Peyer's patch (tissue), 4 donors: ENCODE measurements around the gene RETREG2. TPM values are rescaled to one million over a fixed set of nuclear protein-coding genes. Genes with fewer than 3 reads are reported as not detected.

Source experiments
- DNase-seq, 3 donors: peaks; one replicate each; pipeline ENCODE4 v3.0.0-alpha.2; 2017 to 2019
- H3K27ac ChIP-seq, 4 donors: fragments of 200-600 bp; sonication (generic); one replicate each; pipeline ENCODE4 v1.5.1; 2016 to 2019
- H3K27me3 ChIP-seq, 2 donors: fragments of 200-600 bp; sonication (generic); one replicate each; pipeline ENCODE4 v1.5.1; 2019
- H3K36me3 ChIP-seq, 3 donors: fragments of 200-600 bp; sonication (generic); one replicate each; pipeline ENCODE4 v1.5.1; 2016 to 2019
- H3K4me1 ChIP-seq, 4 donors: fragments of 200-600 bp; sonication (generic); one replicate each; pipeline ENCODE4 v1.5.1; 2016 to 2019
- H3K4me3 ChIP-seq, 4 donors: fragments of 200-600 bp; sonication (generic); 1 replicate in 3 of 4; 2 replicates in 1 of 4; pipeline ENCODE4 v1.5.1; 2016 to 2019; ENCODE audit warnings: mild to moderate bottlenecking in 1 of 4
- H3K9me3 ChIP-seq, 4 donors: fragments of 200-600 bp; sonication (generic); one replicate each; pipeline ENCODE4 v1.5.1; 2016 to 2019; ENCODE audit warnings: mild to moderate bottlenecking in 1 of 4
- POLR2A ChIP-seq, 2 donors: fragments of 450-650 bp; IDR thresholded peaks; one replicate each; pipeline ENCODE4 v1.5.1; 2017; ENCODE audit warnings: antibody characterized with exemption in 2 of 2, mild to moderate bottlenecking in 2 of 2, moderate library complexity in 2 of 2
- total RNA-seq, 4 donors: library from RNA; depleted of rRNA; stranded (reverse); fragments of >200 nt; gene quantifications; one replicate each; pipeline ENCODE4 v1.1.0, GENCODE V29; 2016
- TF ChIP-seq, protein P1 (sequence below), 6 experiments: fragments of 450-650 bp in 4 of 6; fragments of 200-600 bp in 2 of 6; sonication (generic) in 1 of 6; IDR thresholded peaks; one replicate each; pipeline ENCODE4 v1.5.1; 2017 to 2019; ENCODE audit warnings: antibody characterized with exemption in 6 of 6, mild to moderate bottlenecking in 3 of 6, moderate library complexity in 1 of 6

Gene RETREG2
- total RNA-seq, 4 donors from 2014 or later = 44.6 to 80.3 (median 76.2) TPM

DNA sequence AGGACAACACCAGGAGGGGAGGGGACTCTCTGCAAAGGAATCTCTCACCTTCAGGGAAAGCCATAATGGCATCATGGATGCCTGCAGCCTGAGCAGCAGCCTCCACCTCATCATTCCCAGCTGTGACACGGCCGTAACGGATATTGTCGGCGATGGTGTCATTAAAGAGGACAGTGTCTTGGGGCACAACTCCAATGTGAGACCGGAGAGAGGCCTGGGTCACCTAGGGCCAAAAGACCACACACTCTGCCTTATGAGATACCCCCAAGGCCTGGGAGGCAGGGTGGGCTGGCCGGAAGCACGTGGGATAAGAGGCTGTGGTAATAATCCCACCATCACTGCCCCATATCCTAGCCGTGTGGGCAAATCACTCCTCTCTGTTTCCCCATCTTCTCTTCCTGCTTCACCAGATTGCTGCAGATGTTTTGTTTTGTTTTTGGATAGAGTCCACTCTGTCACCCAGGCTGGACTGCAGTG lies 32.8 kb downstream of the RETREG2 start:
- Histone ChIP-seq H3K36me3 (peaks cover 0 to 34% (median 0%) of the 10 kb centered on the region in 3 donors), H3K27me3 (no peaks in the 10 kb centered on the region), H3K4me3 (no peak overlapping the region), H3K9me3 (no peaks in the 10 kb centered on the region), H3K27ac (peak overlapping the region; percentile 23 to 64 (median 32)), H3K4me1 (peaks cover 0 to 20% (median 10%) of the 10 kb centered on the region in 4 donors)
- TF ChIP-seq POLR2A (IDR thresholded peaks at IDR 0.05) = no peak
- TF ChIP-seq, protein P1, sequence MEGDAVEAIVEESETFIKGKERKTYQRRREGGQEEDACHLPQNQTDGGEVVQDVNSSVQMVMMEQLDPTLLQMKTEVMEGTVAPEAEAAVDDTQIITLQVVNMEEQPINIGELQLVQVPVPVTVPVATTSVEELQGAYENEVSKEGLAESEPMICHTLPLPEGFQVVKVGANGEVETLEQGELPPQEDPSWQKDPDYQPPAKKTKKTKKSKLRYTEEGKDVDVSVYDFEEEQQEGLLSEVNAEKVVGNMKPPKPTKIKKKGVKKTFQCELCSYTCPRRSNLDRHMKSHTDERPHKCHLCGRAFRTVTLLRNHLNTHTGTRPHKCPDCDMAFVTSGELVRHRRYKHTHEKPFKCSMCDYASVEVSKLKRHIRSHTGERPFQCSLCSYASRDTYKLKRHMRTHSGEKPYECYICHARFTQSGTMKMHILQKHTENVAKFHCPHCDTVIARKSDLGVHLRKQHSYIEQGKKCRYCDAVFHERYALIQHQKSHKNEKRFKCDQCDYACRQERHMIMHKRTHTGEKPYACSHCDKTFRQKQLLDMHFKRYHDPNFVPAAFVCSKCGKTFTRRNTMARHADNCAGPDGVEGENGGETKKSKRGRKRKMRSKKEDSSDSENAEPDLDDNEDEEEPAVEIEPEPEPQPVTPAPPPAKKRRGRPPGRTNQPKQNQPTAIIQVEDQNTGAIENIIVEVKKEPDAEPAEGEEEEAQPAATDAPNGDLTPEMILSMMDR (IDR thresholded peaks at IDR 0.05) = no peak
- DNase-seq = peak in 1 of 3 donors; percentile 41

DNA sequence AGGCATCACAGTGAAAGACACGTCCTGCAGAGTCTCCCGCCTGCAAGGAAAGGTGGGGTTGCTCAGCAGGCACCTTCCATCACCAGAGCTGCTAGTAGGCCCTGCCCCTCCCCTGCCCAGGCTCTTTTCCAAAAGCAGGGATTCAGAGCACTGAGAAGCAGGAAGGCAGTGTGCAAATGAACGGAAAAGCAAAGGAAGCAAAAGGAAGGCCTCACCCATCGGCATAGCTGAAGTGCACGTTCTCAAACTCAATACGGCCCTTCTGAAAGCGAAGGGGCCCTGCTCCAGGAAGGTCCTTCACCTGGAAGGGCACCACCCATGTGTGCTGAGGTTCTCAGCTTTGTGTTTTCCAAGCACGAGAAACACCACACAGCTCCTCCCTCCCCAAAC lies 34.9 kb downstream of the RETREG2 start:
- TF ChIP-seq POLR2A (IDR thresholded peaks at IDR 0.05) = no peak
- TF ChIP-seq, protein P1 (IDR thresholded peaks at IDR 0.05) = no peak
- peaks cover 0 to 32% (median 0%) of the 10 kb centered on the region in 3 donors for H3K36me3 ChIP-seq
- no peak overlapping the region for H3K4me3 ChIP-seq
- no peaks in the 10 kb centered on the region for H3K9me3 ChIP-seq
- no peaks in the 10 kb centered on the region for H3K27me3 ChIP-seq
- H3K27ac ChIP-seq = no peak overlapping the region
- peaks cover 2 to 21% (median 7%) of the 10 kb centered on the region in 4 donors for H3K4me1 ChIP-seq
- peak in 1 of 3 donors; percentile 33 for DNase-seq

DNA sequence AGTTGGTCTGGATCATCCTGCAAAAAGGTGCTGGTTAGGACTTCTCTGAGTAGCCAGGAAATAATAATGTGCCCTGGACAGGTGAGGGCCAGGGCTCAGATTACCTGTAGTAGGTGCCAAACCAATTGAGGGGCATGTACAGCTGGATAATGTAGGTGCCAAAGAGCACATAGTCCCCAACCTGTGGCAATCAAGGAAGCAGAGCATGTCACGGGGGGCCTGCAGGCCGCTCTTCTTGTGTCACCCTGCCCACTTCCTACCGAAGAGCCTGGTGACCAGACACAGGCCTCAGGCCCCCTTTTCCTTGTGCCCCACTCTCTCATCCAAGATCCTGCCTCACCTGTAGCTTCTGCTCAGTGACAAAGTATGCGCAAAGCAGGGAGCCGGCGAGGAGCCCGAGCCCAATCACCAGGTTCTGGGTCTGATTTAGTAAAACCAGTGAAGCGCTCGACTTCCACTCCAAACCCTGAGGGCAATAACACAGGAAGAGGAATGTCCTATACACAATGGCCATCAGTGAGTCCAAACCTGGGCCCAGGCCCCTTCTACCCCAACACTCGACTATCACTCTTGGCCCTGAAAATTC lies 35.5 kb downstream of the RETREG2 start:
- peak in 1 of 3 donors; percentile 37 for DNase-seq
- Histone ChIP-seq H3K36me3 (peaks cover 0 to 26% (median 0%) of the 10 kb centered on the region in 3 donors), H3K4me3 (no peak overlapping the region), H3K9me3 (no peaks in the 10 kb centered on the region), H3K27ac (no peak overlapping the region), H3K4me1 (peaks cover 5 to 21% (median 7%) of the 10 kb centered on the region in 4 donors), H3K27me3 (no peaks in the 10 kb centered on the region)
- no peak for TF ChIP-seq POLR2A (IDR thresholded peaks at IDR 0.05)
- TF ChIP-seq, protein P1 (IDR thresholded peaks at IDR 0.05) = no peak

DNA sequence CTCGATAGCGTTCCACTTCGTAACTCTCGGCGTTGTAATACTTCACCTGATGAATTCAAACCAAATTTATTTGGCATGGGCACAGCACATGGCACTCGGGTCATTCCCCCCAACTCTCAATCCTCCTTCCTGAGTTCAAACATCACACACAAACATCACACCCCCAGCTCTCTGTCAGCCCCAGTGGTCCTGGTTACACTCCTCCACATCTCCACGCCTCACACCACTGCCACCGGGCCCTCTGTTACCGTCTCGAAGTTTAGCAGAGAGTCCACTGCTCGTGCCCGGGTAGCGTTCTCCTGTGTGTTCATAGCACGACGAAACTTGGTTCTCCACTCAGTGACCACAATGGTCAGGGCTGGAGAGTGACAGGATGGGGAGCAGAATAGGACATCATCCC lies 36.1 kb downstream of the RETREG2 start:
- H3K9me3 ChIP-seq = no peaks in the 10 kb centered on the region
- no peaks in the 10 kb centered on the region for H3K27me3 ChIP-seq
- no peak overlapping the region for H3K4me3 ChIP-seq
- H3K4me1 ChIP-seq = peaks cover 5 to 20% (median 9%) of the 10 kb centered on the region in 4 donors
- DNase-seq = peak in 1 of 3 donors; percentile 17
- peaks cover 0 to 22% (median 0%) of the 10 kb centered on the region in 3 donors for H3K36me3 ChIP-seq
- H3K27ac ChIP-seq = no peak overlapping the region
- TF ChIP-seq, protein P1 (IDR thresholded peaks at IDR 0.05) = no peak
- no peak for TF ChIP-seq POLR2A (IDR thresholded peaks at IDR 0.05)

DNA sequence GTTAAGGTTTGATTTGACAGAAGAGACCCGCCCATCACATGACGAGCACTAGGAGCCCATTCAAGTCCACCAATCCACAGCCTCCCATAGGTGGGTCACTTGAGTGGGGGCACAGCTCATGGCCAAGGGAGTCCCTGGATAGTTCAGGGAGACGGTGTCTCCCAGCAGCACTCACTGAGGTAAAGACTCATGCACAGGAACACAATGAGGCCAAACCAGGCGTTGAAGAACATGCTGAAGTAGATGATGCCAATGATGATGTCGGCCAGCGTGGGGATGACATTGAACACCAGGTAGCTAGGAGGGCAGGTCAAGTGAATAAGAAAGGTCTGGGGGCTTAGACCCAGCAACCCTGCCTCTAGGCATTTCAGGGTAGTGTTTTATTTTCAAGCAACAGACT lies 36.7 kb downstream of the RETREG2 start:
- TF ChIP-seq, protein P1 (IDR thresholded peaks at IDR 0.05) = no peak
- TF ChIP-seq POLR2A (IDR thresholded peaks at IDR 0.05) = no peak
- H3K27me3 ChIP-seq = no peaks in the 10 kb centered on the region
- DNase-seq = no peak
- H3K9me3 ChIP-seq = no peaks in the 10 kb centered on the region
- no peak overlapping the region for H3K27ac ChIP-seq
- peaks cover 5 to 27% (median 10%) of the 10 kb centered on the region in 4 donors for H3K4me1 ChIP-seq
- no peak overlapping the region for H3K4me3 ChIP-seq
- peaks cover 0 to 19% (median 0%) of the 10 kb centered on the region in 3 donors for H3K36me3 ChIP-seq
